Choroid plexus epithelial cell (primary cell): ENCODE measurements around the gene TNFRSF25.

Experiments
- DNase-seq: peaks from one replicate; pipeline ENCODE4 v3.0.0-alpha.2; 2010; ENCODE audit warnings: low read depth
- H3K4me3 ChIP-seq: 2 replicates; pipeline ENCODE4 v1.5.1; 2011; ENCODE audit warnings: low read depth, mild to moderate bottlenecking, control low read depth, low read length, moderate library complexity
- CTCF ChIP-seq: conservative IDR thresholded peaks from 2 replicates; pipeline ENCODE4 v1.5.1; 2011; ENCODE audit warnings: low read depth, mild to moderate bottlenecking, control low read depth, inconsistent platforms, low read length, moderate library complexity

TNFRSF25 gene

GRCh38 chr1:6487804-6488484 lies 22.0 kb upstream of the TNFRSF25 start:
- H3K4me3 ChIP-seq = no peak overlapping the region
- DNase-seq = no peak
- no peak for TF ChIP-seq CTCF

GRCh38 chr1:6486433-6487011 lies 20.5 kb upstream of the TNFRSF25 start:
- peak; percentile 86 for DNase-seq
- TF ChIP-seq CTCF = peak; percentile 91
- no peak overlapping the region for H3K4me3 ChIP-seq

- H3K4me3 ChIP-seq = peak overlapping the region; percentile 56
- peak; percentile 20 for TF ChIP-seq CTCF
- no peak for DNase-seq
Observed at GRCh38 chr1:6485168-6486101, 19.5 kb upstream of the TNFRSF25 start.

- DNase-seq = no peak
- H3K4me3 ChIP-seq = peak overlapping the region; percentile 56
- no peak for TF ChIP-seq CTCF
Observed at GRCh38 chr1:6484826-6485167, 18.8 kb upstream of the TNFRSF25 start.

- no peak overlapping the region for H3K4me3 ChIP-seq
- TF ChIP-seq CTCF = no peak
- DNase-seq = no peak
Observed at GRCh38 chr1:6483761-6484117, 17.8 kb upstream of the TNFRSF25 start.

- DNase-seq = no peak
- no peak overlapping the region for H3K4me3 ChIP-seq
- no peak for TF ChIP-seq CTCF
Observed at GRCh38 chr1:6483017-6483760, 17.2 kb upstream of the TNFRSF25 start.
